ACHN (cell line): ENCODE data around the gene INPP5A.

Source experiments
- DNase-seq: peaks from one replicate; pipeline ENCODE4 v3.0.0-alpha.2; 2015
- in situ Hi-C: cut with HindIII; loops from 2 replicates; pipeline ENCODE4 v1.10.0; 2017; ENCODE audit warnings: low sequenced_read_pairs, low pct_ligation_motif_present, low pct_unique_long_range_greater_than_20kb

The INPP5A gene

GRCh38 chr10:132826524-132827422 lies 289.2 kb downstream of the INPP5A start:
- DNase-seq, result no peak
- in situ Hi-C loops, result no loop called here

- in situ Hi-C loops, result no loop called here
- DNase-seq, result no peak
These were observed 289.8 kb downstream of the INPP5A start for GRCh38 chr10:132827423-132827789.

GRCh38 chr10:132827861-132828539 lies 290.4 kb downstream of the INPP5A start:
- in situ Hi-C loops, result no loop called here
- DNase-seq, result no peak

GRCh38 chr10:132828681-132829080 lies 291.1 kb downstream of the INPP5A start:
- in situ Hi-C loops, result no loop called here
- DNase-seq, result no peak

DNA sequence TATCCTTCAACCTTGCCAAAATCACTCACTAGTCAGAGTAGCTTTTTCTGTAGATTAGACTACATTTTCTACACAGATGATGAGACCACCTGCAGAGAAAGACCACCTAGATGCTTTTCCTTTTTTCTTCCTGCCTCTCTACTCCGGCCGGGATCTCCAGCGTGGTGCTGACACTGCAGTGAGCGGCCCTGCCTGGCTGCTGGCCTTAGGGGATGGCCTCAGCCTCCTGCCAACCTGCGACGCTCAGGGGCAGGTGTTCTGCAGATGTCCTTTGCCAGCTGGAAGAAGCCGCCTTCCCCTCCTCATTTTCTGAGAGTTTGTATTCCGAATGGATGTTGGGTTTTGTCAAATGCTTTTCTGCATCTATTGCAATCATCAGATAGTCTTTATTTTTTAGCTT lies 291.8 kb downstream of the INPP5A start:
- in situ Hi-C loops, result no loop called here
- DNase-seq, result no peak

- no peak for DNase-seq
- in situ Hi-C loops, result no loop called here
These were observed 294.8 kb downstream of the INPP5A start for GRCh38 chr10:132832186-132832969.
